Fibroblast of skin of left biceps (primary cell): ENCODE data around the gene FRMPD4.

ENCODE experiments used
- DNase-seq, 2 experiments: peaks; one replicate each; pipeline ENCODE4 v3.0.0-alpha.2; 2013; ENCODE audit warnings: low read depth in 2 of 2

FRMPD4 gene

GRCh38 chrX:12210971-12211370 is 72.7 kb downstream of the FRMPD4 start:
- no peak for DNase-seq

GRCh38 chrX:12223650-12224049 is 85.4 kb downstream of the FRMPD4 start:
- no peak for DNase-seq

- DNase-seq, result peak in 1 of 2 experiments; percentile 25
Observed at GRCh38 chrX:12225107-12225506, 86.8 kb downstream of the FRMPD4 start.

- no peak for DNase-seq
Observed at GRCh38 chrX:12227412-12228041, 89.3 kb downstream of the FRMPD4 start.

GRCh38 chrX:12228862-12229261 is 90.6 kb downstream of the FRMPD4 start:
- no peak for DNase-seq

- no peak for DNase-seq
Observed at GRCh38 chrX:12229986-12230385, 91.7 kb downstream of the FRMPD4 start.

GRCh38 chrX:12234534-12235329 is 96.5 kb downstream of the FRMPD4 start:
- DNase-seq, result no peak

GRCh38 chrX:12236156-12236555 is 97.9 kb downstream of the FRMPD4 start:
- no peak for DNase-seq

GRCh38 chrX:12237131-12237530 is 98.9 kb downstream of the FRMPD4 start:
- DNase-seq, result no peak

GRCh38 chrX:12237771-12238170 is 99.5 kb downstream of the FRMPD4 start:
- DNase-seq, result no peak

GRCh38 chrX:12239356-12240082 is 101.2 kb downstream of the FRMPD4 start:
- no peak for DNase-seq

- DNase-seq, result no peak
Observed at GRCh38 chrX:12240491-12240890, 102.2 kb downstream of the FRMPD4 start.

- DNase-seq, result no peak
Observed at GRCh38 chrX:12241026-12241425, 102.8 kb downstream of the FRMPD4 start.

GRCh38 chrX:12245650-12246645 is 107.7 kb downstream of the FRMPD4 start:
- peak; percentile 47 to 58 for DNase-seq

- no peak for DNase-seq
Observed at GRCh38 chrX:12249997-12250396, 111.7 kb downstream of the FRMPD4 start.

GRCh38 chrX:12263211-12263610 is 124.9 kb downstream of the FRMPD4 start:
- no peak for DNase-seq

GRCh38 chrX:12269484-12269883 is 131.2 kb downstream of the FRMPD4 start:
- DNase-seq, result no peak

GRCh38 chrX:12278151-12278550 is 139.9 kb downstream of the FRMPD4 start:
- no peak for DNase-seq

GRCh38 chrX:12282991-12283390 is 144.7 kb downstream of the FRMPD4 start:
- DNase-seq, result no peak

- peak; percentile 18 to 29 for DNase-seq
Observed at GRCh38 chrX:12292996-12293765, 154.9 kb downstream of the FRMPD4 start.

- no peak for DNase-seq
Observed at GRCh38 chrX:12297353-12297752, 159.1 kb downstream of the FRMPD4 start.
